Eye (tissue), 1 donor: ENCODE data around the gene GTF2F2.
"Not testable (repeated sequence)": the region's sequence is repeated elsewhere in the genome, so short reads cannot be mapped to it uniquely, and the experiment has no call there.

ENCODE experiments used
- DNase-seq: peaks from one replicate; pipeline ENCODE4 v3.0.0-alpha.2; 2015

The GTF2F2 gene

DNA sequence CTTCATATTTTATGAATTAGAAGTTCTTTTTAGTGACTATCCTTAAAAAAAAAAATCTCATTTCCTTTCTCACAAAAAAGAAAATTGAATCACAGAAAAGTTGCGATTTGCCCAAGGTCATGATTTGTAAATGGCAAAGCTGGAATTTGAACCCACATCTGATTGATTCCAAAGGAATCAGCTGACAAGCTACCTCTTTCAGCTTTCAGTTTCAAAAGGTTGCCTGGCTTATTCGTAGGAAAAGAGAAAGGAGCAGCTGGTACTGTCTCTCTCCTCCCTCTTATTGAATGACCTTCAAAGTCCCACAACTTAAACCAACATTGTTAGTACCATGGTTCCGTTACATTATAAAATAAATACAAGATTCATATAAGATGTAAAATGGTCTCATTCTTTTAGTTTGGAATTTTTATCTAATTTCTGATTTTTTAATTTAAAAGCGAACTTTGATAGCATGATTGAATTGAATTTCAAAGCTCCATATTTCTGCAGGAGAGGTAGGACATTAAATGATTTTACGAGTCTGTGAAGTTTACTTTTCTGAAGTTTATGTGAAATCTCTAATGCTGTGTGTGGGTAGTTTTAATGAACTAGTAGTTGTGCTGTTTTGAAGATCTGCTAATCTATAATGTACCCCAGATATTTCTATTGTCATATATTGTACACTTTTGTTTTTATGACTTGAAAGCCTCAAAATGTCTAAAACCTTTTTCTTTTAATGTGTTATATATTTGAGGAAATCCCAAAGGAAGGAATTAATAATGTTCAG is 99.0 kb downstream of the GTF2F2 start:
- no peak for DNase-seq

DNA sequence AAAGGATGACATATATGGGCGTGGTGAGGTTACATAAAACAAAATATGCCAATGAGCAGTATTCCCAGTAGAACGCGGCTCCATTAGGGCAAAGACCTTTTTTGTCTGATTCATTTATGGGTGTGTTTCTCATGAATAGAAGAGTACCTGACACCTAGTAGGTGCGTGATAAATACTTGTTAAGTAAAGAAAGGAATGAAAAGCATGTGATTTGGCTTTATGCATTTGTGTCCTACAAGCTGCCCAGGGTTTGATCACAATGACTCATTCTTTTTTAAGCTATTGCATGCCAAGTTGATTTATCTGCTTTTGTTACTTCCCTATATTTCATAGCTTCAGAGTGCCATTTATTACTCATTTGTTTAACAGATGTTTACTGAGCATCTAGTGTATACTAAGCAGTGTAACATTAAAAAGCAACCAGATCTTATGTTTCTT is 99.6 kb downstream of the GTF2F2 start:
- DNase-seq, result no peak

DNA sequence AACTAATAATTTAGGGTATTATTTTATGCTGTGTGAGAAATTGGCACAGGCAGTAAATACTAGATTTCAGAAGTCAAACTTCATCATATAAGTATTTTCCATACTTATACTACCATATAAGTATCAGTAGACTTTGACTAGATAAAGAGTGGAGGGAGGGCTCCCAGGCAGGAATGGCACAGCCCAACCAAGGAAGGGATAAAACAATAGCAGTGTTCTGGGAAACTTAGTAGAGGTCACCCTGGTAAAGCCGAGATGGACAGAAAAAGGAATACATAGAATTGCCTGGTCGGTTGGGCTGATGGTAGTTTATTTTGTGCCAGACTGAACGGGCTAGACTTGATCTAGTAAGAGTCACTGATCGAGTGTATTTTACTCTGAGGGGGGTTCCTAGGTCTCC is 100.1 kb downstream of the GTF2F2 start:
- DNase-seq, result no peak

DNA sequence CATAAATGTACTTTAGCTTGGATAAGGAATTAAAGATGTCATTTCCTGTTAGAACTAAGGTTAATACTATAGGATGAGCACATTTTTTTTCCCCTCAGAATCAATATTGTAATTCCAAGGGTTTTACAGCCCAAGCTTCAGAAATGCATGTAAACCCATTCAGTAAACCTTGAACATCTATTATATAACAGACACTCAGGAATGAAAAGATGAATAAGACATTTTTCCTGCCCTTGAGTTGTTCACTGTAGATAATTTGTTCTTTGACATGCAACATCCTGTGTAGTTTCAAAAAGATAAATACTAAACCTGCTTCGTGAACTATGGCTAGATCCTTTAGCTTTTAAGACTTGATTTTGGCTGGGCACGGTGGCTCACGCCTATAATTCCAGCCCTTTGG is 102.2 kb downstream of the GTF2F2 start:
- DNase-seq, result no peak

DNA sequence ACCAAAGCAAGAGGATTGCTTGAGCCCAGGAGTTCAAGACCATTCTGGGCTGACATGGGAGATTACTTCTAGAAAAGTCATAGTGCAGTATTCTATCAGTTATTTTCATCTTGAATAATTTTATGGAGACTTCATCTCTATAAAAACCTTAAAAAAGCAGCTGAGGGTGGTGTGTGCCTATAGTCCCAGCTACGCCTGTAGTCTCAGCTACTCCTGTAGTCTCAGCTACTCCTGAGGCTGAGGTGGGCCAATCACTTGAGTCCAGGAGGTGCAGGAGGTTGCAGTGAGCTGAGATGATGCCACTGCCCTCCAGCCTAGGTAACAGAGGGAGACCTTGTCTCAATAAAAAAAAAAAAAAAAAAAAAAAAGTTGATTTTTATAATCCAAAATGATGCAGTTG is 102.6 kb downstream of the GTF2F2 start:
- DNase-seq, result no peak

DNA sequence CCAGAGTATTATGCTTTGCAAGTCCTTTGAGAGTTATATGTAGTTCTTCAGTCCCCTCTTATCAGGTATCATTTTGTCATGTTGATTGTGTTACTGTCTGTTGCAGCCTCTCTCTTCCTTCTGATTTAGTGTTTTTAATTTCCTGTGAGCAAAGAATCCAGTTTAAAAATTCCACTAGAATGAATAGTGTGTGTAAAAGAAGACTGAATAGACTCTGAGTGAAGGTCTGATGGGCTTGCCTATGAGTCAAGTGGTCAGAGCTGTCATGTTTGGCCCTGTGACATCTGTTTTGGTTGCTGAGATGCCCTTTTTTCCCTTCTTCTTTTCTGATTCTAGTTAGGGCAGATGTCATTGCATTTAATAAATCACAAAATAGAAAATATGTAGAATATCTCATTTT is 103.9 kb downstream of the GTF2F2 start:
- no peak for DNase-seq

DNA sequence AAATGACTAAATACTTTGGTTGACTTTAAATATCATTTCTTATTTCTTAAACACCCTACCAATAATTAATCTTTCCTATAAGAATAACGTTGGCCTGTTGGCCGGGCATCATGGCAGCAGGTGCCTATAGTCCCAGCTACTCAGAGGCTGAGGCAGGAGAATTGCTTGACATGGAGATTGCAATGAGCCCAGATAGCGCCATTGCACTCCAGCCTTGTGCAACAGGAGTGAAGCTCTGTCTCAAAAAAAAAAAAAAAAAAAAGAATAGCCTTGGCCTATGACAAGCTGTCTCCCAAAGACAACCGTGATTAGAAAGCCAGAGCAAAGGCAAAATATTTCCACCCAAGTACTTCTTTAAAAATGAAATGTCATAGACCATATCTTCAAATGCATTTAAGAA is 105.1 kb downstream of the GTF2F2 start:
- no peak for DNase-seq

DNA sequence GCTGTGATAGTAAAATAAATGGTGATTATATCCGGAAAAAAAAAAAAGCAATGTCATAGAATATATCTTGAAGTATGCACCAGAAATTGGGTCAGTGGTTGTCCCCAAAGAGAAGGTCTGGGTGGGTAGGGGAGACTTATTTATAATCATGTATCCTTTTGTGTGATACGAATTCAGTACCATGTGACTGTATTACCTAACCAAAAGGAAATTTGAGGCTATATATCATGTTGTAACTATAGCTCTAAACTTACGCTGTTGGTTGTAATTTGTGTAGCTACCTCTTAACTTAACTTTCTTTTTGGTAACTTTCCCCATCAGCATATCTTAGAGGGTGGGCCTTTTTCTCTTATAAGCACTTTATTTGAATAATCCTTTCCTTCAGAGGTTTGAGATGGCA is 105.7 kb downstream of the GTF2F2 start:
- no peak for DNase-seq

DNA sequence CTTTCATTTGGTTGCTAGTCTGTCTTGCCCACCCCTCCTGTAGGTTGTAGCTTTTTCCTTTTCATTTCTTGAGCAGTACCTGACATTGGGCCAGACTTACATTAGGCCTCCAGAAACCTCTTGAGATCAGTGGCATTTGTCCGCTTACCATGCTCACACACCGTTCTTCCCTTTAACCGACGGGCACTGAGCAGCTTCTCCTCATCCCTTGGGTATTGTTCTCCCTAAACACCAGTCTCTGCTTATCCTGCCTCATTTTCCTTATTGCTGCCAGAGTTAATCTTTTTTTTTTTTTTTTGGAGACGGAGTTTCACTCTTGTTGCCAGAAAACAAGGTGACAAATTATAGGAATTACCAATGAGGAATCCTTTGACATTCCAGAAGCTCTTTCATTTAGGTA is 107.7 kb downstream of the GTF2F2 start:
- no peak for DNase-seq

DNA sequence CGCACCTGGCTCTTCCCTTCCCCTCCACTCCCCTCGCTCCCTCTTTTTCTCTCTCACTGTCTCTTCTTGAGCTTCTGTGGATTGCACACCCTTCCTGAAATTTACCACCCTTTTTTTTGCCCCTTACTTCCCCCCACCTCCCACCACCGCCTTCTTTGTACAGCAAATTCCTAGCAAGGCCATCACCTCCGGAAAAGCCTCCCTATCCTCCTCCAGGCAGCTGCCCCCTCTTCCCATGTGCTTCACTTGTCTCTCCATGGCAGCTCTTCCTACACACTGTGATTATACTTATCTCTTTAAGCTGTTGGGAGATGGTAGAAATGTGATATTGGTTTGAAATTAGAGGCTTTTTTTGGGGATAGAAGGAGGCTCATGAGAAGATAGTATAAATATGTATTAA is 108.9 kb downstream of the GTF2F2 start:
- DNase-seq, result no peak

DNA sequence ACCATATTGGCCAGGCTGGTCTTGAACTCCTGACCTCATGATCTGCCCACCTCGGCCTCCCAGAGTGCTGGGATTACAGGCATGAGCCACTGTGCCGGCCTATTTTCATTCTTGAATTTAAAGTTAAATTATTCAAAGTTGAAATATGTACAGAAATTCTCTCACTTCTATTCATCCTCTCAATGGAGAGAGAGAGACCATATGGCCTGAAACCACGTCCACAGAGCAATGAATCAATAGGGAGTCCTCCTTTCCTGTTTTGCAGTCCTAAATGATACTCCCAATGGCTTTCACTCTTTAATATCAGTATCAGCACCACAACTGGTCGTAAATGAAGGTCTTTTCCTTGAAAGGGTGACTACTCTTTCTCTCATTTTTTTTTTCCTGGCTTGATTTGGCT is 111.0 kb downstream of the GTF2F2 start:
- DNase-seq, result no peak

DNA sequence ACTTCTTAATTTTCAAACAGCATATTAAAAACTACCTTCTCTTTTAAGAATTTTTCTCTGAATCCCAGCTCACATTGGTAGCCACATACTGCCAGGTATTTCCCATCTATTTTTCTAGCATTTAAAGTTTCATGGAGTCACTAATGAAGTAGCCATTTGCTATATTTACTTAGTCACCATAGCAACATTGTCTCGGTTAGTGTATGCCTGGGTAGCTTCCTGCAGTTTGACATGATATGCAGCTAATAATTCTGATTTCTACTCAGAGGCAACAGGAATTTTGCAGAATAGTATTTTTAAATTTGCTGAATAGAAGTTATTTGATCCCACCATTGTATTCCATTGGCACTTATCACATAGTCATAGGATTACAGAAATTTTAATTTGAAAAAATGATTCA is 111.4 kb downstream of the GTF2F2 start:
- peak; percentile 59 for DNase-seq

DNA sequence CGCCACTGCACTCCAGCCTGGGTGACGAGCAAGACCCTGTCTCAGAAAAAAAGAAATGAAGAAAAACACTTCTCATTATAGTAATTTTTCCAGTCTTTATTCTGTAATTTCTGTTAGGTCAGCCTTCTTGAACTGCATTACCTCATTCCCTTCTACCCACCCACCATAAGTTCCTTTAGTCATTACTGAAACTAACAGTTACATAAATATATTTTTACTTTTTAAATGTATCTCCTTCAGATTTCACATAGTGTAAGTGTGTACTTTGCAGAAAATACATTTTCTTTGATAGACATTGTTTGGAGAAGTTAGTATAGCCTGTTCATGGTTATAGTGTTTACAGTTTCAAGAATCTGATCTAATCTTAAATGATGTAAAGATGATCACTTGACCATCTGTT is 112.3 kb downstream of the GTF2F2 start:
- DNase-seq, result no peak

DNA sequence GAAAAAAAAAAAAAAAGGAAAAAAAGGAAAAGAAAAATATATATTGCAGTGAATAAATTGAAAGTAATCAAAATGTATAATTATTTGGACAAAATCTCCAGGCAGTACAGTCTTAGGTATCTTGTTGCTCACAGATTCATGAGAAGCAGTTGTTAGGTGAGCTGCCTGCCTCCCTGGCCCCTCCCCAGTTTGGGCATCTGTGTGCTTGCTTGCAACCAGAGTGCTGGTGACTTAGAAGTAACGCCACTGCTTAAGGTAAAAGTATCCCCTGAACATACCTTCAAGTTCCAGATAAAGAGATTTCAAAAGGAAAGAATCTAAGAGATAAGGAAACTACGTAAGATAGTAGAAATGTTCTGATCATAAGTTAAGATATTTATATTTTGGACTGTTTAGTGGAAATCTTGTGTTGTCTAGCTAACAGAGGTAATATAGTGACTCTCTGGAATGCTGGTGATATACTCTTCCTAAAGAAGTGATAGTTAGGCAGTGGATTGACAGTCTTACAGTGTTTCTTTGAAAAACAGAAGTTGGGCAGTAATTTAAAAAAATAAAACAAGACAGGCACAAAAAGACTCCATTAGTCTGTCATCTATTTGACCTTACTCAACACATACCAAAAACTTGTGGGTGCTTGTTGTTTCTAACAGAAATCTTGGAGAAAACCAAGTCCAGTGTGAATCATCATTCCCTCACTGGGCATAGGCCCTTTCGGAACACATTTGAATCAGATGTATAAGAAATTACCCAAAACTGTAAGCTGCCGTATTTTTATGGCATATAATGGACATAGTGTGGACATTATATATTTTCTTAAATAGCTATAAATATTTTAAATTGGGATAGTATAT is 118.9 kb downstream of the GTF2F2 start:
- DNase-seq, result no peak

DNA sequence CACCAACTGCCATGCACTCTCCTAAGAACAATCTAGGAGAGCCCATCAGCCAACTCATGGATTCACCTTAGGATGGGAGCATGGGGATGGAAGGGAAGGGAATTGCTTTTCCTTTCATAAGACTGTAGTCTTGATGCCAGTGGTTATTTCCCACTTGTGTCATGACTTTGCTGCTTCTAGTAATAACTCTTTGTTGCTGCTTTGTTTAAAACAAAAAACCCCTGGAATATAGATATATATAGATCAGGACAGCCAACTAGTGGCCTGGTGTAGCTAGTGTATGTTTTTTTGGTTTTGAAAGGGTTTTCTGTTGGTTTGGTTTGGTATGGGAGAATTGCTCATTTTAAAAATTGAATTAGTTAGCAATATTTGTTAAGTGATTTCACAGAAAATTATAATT is 119.8 kb downstream of the GTF2F2 start:
- no peak for DNase-seq

DNA sequence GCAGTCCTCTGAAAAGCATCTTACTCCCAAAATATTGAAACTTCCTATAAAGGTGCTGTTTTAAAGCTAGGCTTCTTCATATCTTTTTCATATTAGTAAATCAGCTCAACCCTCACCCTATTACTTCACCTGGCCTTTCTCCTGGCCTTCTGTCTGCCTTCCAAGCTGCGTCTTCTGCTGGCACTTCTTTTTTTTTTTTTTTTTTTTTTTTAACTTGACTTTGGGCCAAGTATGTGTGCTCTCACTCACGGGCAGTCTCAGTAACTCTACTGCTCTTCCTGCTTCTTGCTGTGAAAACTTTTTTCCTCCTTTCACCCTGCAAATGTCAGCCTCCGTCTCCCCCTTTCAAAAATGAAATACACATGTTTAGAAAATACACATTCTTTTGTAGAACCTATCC is 121.8 kb downstream of the GTF2F2 start:
- no peak for DNase-seq

DNA sequence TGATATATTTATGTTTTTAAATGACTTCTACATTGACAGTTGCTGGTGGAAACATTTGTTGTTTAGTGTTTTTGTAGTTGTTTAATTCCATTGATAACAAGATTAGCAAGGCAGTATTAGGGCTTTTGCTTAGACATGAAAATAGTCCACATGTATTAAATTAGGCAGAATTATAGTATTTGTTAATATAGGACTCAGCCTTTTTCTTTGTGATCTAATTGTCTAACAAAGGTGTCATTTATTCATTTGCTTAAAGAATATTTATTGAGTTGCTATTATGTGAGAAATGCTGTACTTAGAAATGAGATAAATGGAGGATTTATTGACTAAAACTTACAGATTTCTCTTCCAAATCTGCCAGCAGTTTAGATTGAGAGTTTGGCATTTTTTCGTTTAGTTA is 122.2 kb downstream of the GTF2F2 start:
- no peak for DNase-seq

DNA sequence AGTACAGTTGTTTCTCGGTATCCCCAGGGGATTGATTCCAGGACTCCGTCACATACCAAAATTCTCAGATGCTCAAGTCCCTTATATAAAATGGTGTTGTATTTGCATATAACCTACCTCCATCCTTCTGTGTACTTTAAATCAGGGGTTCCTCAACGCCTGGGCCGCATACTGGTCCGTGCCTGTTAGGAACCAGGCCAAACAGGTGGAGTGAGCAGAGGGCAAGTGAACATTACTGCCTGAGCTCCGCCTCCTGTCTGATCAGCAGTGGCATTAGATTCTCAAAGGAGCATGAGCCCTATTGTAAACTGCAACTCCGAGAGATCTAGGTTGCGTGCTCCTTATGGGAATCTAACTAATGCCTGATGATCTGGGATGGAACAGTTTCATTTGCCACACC is 122.8 kb downstream of the GTF2F2 start:
- DNase-seq, result no peak

DNA sequence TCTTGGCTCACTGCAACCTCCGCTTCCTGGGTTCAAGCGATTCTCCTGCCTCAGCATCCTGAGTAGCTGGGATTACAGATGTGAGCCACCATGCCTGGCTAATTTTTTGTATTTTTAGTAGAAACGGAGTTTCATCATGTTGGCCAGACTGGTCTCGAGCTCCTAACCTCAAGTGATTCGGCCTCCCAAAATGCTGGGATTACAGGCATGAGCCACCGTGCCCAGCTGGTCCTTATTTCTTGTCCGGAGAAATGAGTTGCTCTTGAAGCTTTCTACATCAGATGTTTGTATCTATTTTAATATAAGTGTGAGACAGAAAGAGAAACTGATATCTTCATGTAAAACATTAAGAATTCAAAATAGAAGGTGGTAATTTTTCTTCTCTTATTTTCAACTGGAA is 124.4 kb downstream of the GTF2F2 start:
- not testable (repeated sequence) for DNase-seq

DNA sequence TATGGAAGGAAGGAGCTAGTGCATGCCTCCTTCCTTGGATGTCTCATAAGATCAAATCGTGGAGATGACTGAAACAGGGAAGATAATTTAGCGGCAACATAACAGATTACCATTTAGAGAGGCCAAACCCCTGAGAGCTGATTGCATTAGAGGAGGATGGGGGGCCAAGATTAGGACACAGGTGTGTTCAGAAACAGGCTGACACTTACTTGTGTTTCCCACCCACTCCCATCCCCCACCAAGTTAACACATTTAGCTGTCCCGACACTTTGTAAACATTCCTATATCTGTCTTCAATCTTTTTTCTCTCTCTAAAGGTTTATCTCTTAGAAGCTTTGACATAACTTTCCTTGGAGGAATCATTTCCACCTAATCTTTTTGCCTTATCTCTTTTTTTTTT is 129.4 kb downstream of the GTF2F2 start:
- DNase-seq, result no peak

DNA sequence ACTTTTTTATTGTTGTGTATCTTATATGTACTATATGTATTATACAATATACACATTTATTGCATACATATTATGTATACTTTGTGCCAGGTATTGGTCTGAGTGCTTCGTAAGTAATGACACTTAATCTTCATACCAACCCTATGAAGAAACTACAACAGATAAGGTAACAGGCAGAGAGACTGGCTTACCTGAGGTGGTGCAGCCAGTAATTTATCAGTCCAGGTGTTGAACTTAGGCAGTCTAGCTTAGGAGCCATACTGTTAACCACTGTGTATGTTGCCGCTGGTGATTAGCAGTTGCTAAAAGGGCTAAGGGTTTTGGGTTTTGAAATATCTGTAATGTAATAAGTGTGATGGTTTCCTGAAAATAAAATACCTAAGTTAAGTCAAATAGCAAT is 134.1 kb downstream of the GTF2F2 start:
- no peak for DNase-seq

DNA sequence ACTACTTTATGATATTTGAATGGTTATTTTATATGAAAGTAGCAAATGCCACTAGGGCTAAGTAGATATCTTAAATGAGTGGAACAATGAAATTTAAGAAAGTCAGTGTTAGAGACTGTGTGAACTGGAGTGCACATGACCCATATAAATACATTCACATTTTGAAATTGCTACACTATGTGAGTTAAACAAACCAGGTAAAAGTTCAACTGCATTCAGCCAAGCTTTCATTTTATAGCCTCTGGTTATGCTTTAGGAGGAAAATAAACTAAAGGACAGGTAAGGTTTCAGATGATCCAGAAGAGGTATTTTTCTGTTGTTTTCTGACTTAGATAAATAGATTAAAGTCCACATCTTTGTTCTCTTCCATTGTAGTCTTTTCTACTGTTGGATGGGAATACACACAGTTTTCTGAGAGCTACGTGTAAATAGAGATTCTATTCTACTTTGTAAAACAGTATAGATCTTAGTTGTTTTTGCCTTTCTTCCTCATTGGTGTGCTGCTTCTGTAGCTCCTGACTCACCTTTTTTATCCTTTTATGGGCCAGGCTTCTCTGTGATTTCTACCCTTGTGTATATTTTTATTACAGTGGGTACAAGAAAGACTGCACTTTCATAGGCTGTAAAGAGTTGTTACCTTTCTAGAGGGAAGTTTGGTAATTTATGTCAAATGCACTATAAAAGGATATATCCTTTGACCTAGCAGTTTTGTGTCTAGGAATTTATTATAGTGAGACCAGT is 135.1 kb downstream of the GTF2F2 start:
- DNase-seq, result no peak

DNA sequence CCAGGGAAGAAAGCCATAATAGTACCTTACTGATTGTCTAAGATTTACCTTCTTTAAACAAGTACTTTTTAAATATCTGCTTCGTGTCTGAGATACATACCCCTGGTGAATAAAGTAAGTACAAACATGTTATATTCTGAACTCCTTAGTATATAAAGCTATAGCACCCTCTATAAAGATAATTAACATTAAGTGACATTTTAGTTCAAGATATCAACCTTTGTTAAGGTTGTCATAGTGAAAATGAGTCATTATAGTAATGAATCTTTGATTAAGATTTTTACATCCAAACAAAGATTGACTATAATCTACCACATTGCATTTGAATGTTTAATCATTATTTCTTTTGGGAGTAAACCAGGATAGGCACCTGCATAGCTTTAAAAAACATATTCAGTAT is 135.9 kb downstream of the GTF2F2 start:
- DNase-seq, result no peak
